IMR-90 (cell line): ENCODE data around the gene FARS2. TPM values are rescaled to one million over a fixed set of nuclear protein-coding genes. Genes with fewer than 3 reads are reported as not detected.

Experiments used
- ATAC-seq: fragments of 200-7000 bp; cut with Tn5 transposase; 2 replicates; pipeline ENCODE4 v1.9.1; 2020; ENCODE audit warnings: low read depth, mild to moderate bottlenecking, moderate library complexity
- BruUV-seq: library from RNA; stranded (reverse); fragments of 400-500 nt; replicated peaks from 2 replicates; lab custom pipeline; 2021; lab: Mats Ljungman, UMichigan
- CTCF ChIA-PET: fragments of 300-600 bp; formaldehyde crosslinking; extraction: SDS; loops from one replicate; lab custom pipeline; 2021; ENCODE audit warnings: antibody characterized with exemption; lab: Yijun Ruan, JAX
- POLR2A ChIA-PET: fragments of 300-600 bp; sonication (Branson Sonifier 250); formaldehyde crosslinking; loops from one replicate; lab custom pipeline; 2022; ENCODE audit warnings: antibody characterized with exemption; ENCODE audit not compliant: unreplicated experiment; lab: Charles Lee
- DNase-seq: peaks from one replicate; pipeline ENCODE4 v3.0.0; 2013
- H2AFZ ChIP-seq: replicated peaks from 2 replicates; pipeline ENCODE3; 2013; ENCODE audit warnings: low read length, mild to moderate bottlenecking; ENCODE audit not compliant: poor library complexity
- H2AK5ac ChIP-seq: 2 replicates; pipeline ENCODE4 v1.6.1; 2013; ENCODE audit warnings: low read depth, low read length, inconsistent platforms
- H2AK9ac ChIP-seq: replicated peaks from 2 replicates; pipeline ENCODE3; 2013; ENCODE audit warnings: mild to moderate bottlenecking, low read depth, low read length, moderate library complexity; ENCODE audit not compliant: poor library complexity
- H2BK120ac ChIP-seq: 2 replicates; pipeline ENCODE4 v1.6.1; 2013; ENCODE audit warnings: low read depth, low read length, inconsistent platforms
- H2BK15ac ChIP-seq: 3 replicates; pipeline ENCODE4 v1.6.1; 2013; ENCODE audit warnings: low read depth, low read length, inconsistent platforms
- H2BK20ac ChIP-seq: 2 replicates; pipeline ENCODE4 v1.6.1; 2013; ENCODE audit warnings: low read depth, mild to moderate bottlenecking, inconsistent platforms, low read length, moderate library complexity
- H2BK5ac ChIP-seq: 2 replicates; pipeline ENCODE4 v1.6.1; 2013; ENCODE audit warnings: mild to moderate bottlenecking, low read depth, low read length, inconsistent platforms; ENCODE audit not compliant: poor library complexity, severe bottlenecking
- H3K14ac ChIP-seq: replicated peaks from 2 replicates; pipeline ENCODE4 v1.6.1; 2013; ENCODE audit warnings: low read depth, low read length, inconsistent platforms
- H3K18ac ChIP-seq: 2 replicates; pipeline ENCODE4 v1.6.1; 2013; ENCODE audit warnings: low read depth, low read length, control low read depth
- H3K23ac ChIP-seq: 2 replicates; pipeline ENCODE4 v1.6.1; 2013; ENCODE audit warnings: low read depth, low read length, inconsistent platforms
- H3K27ac ChIP-seq: 2 replicates; pipeline ENCODE4 v1.5.1; 2013; ENCODE audit warnings: mild to moderate bottlenecking, control low read depth, low read length; ENCODE audit not compliant: insufficient read depth
- H3K27me3 ChIP-seq: 2 replicates; pipeline ENCODE4 v1.6.1; 2013; ENCODE audit warnings: low read length; ENCODE audit not compliant: control insufficient read depth, insufficient read depth
- H3K36me3 ChIP-seq: 2 replicates; pipeline ENCODE4 v1.6.1; 2013; ENCODE audit warnings: low read length, mixed read lengths; ENCODE audit not compliant: control insufficient read depth, insufficient read depth
- H3K4ac ChIP-seq: 2 replicates; pipeline ENCODE4 v1.6.1; 2013; ENCODE audit warnings: low read depth, low read length, inconsistent platforms
- H3K4me1 ChIP-seq: 2 replicates; pipeline ENCODE4 v1.6.1; 2013; ENCODE audit warnings: low read length, mixed read lengths; ENCODE audit not compliant: control insufficient read depth, insufficient read depth
- H3K4me2 ChIP-seq: 2 replicates; pipeline ENCODE4 v1.6.1; 2013; ENCODE audit warnings: low read depth, mild to moderate bottlenecking, control low read depth, low read length, moderate library complexity
- H3K4me3 ChIP-seq: 2 replicates; pipeline ENCODE4 v1.5.1; 2013; ENCODE audit warnings: low read depth, mild to moderate bottlenecking, control low read depth, low read length, moderate library complexity; ENCODE audit not compliant: insufficient read depth
- H3K56ac ChIP-seq: 2 replicates; pipeline ENCODE4 v1.6.1; 2013; ENCODE audit warnings: low read length, inconsistent platforms; ENCODE audit not compliant: insufficient read depth; ENCODE audit errors: extremely low read depth
- H3K79me1 ChIP-seq, 2 experiments: 2 replicates each; pipeline ENCODE4 v1.6.1; 2013; ENCODE audit warnings: low read length in 2 of 2, inconsistent platforms in 1 of 2, low read depth in 1 of 2
- H3K9ac ChIP-seq: 2 replicates; pipeline ENCODE4 v1.6.1; 2013; ENCODE audit warnings: low read depth, low read length, control low read depth
- H3K9me1 ChIP-seq: 2 replicates; pipeline ENCODE4 v1.6.1; 2013; ENCODE audit warnings: low read length, inconsistent platforms; ENCODE audit not compliant: insufficient read depth
- H3K9me3 ChIP-seq: 2 replicates; pipeline ENCODE4 v1.6.1; 2013; ENCODE audit warnings: low read length; ENCODE audit not compliant: control insufficient read depth, insufficient read depth
- H4K20me1 ChIP-seq: 2 replicates; pipeline ENCODE4 v1.6.1; 2013; ENCODE audit warnings: low read length, inconsistent platforms; ENCODE audit not compliant: insufficient read depth
- H4K5ac ChIP-seq: 2 replicates; pipeline ENCODE4 v1.6.1; 2013; ENCODE audit warnings: mild to moderate bottlenecking, low read depth, low read length, control low read depth
- H4K8ac ChIP-seq, 2 experiments: 2 replicates each; pipeline ENCODE4 v1.6.1; 2013; ENCODE audit warnings: low read depth in 2 of 2, low read length in 2 of 2, control low read depth in 1 of 2, inconsistent platforms in 1 of 2
- H4K91ac ChIP-seq: 2 replicates; pipeline ENCODE4 v1.6.1; 2013; ENCODE audit warnings: low read depth, low read length, inconsistent platforms; ENCODE audit not compliant: insufficient read depth
- BHLHE40 ChIP-seq: fragments of 150-350 bp; IDR thresholded peaks from 2 replicates; pipeline ENCODE4 v1.6.1; 2016; ENCODE audit warnings: mild to moderate bottlenecking, low read depth, low read length
- MAFK ChIP-seq: IDR thresholded peaks from 2 replicates; pipeline ENCODE4 v1.6.1; 2012; ENCODE audit warnings: low read depth, low read length, improper control_type of control experiment
- NFE2L2 ChIP-seq: fragments of 150-350 bp; IDR thresholded peaks from 2 replicates; pipeline ENCODE4 v1.6.1; 2016; ENCODE audit warnings: low read depth, mild to moderate bottlenecking, low read length
- RCOR1 ChIP-seq: IDR thresholded peaks from 2 replicates; pipeline ENCODE4 v1.6.1; 2012; ENCODE audit warnings: mild to moderate bottlenecking, low read length, improper control_type of control experiment; ENCODE audit not compliant: insufficient replicate concordance
- RFX5 ChIP-seq: IDR thresholded peaks from 2 replicates; pipeline ENCODE4 v1.8.0; 2012; ENCODE audit warnings: low read depth, mild to moderate bottlenecking, low read length, moderate library complexity
- SMC3 ChIP-seq: fragments of 150-350 bp; IDR thresholded peaks from 2 replicates; pipeline ENCODE4 v1.6.1; 2016; ENCODE audit warnings: low read depth, mild to moderate bottlenecking, antibody characterized with exemption, low read length, moderate library complexity
- WGBS, 2 experiments: methylation state at CpG; one replicate each; pipeline versions ENCODE4 v1.1.5 to v1.1.7; 2013; ENCODE audit warnings: missing lambda C conversion rate in 2 of 2; ENCODE audit not compliant: insufficient read length in 1 of 2; ENCODE audit errors: extremely low coverage in 2 of 2; 5-methylcytosine and 5-hydroxymethylcytosine counted together
- dilution Hi-C: fragments of 300-500 bp; cut with HindIII; formaldehyde crosslinking; loops from one replicate; pipeline ENCODE4 v1.14.3; 2018; ENCODE audit warnings: low sequenced_read_pairs; ENCODE audit not compliant: unreplicated experiment
- in situ Hi-C: fragments of 300-500 bp; cut with MboI; formaldehyde crosslinking; loops from 3 replicates; pipeline ENCODE4 v1.14.3; 2019; ENCODE audit warnings: low sequenced_read_pairs, inconsistent platforms, mixed read lengths
- intact Hi-C: fragments of 100-400 bp; cut with micrococcal nuclease; formaldehyde crosslinking; loops from 2 replicates; pipeline ENCODE4 v1.10.0; 2022
- polyA plus RNA-seq, 3 experiments: library from polyadenylated mRNA; depleted of rRNA; stranded (reverse); fragments of >200 nt; gene quantifications; 2 replicates each; pipeline ENCODE4 v1.2.3, GENCODE V29; 2012; ENCODE audit warnings: low replicate concordance in 1 of 3
- total RNA-seq: library from RNA; depleted of rRNA; stranded (reverse); fragments of >200 nt; gene quantifications from 2 replicates; pipeline ENCODE4 v1.2.3, GENCODE V29; 2012
- TF ChIP-seq, protein P1 (sequence below): fragments of 150-350 bp; IDR thresholded peaks from 2 replicates; pipeline ENCODE4 v1.6.1; 2016; ENCODE audit warnings: low read depth, mild to moderate bottlenecking, low read length, moderate library complexity, borderline replicate concordance
- TF ChIP-seq, protein P2 (sequence below): fragments of 150-350 bp; IDR thresholded peaks from 2 replicates; pipeline ENCODE4 v1.6.1; 2017; ENCODE audit warnings: mild to moderate bottlenecking, antibody characterized with exemption, low read length, low read depth

Gene FARS2
- total and polyA plus RNA-seq, 2 of the 4 experiments (the other 2 are of a cell fraction): 12.1 to 28.9 TPM

DNA sequence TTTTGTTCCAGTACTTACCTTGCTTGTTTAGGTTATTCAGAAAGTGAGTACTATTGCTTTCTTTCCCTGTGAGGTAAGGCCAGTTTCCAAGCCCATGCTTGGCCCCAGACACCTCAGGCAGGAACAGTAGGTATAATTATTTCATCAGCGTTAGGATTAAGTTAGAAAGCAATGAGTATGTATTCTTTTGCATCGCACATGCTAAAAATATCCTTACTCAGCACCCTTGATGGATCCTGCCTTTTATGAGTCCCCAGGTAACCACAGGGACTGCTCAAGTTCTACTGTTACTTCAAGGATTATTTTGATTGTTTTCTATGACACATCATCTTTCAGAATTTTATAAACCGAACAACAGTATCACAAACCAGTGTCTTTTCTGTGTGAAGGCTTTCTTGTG is 128.9 kb downstream of the FARS2 start:
- Histone ChIP-seq H2BK120ac (no peak overlapping the region), H3K27me3 (no peaks in the 10 kb centered on the region), H4K91ac (no peak overlapping the region), H3K18ac (no peak overlapping the region), H4K8ac (no peak overlapping the region), H3K79me1 (peaks cover 3 to 4% of the 10 kb centered on the region in 2 experiments; a peak in 2 of 4 replicates), H3K4me3 (no peak overlapping the region), H3K9me1 (peaks cover 2% of the 10 kb centered on the region), H3K56ac (no peak overlapping the region), H3K4ac (no peak overlapping the region), H3K27ac (no peak overlapping the region), H3K4me2 (no peak overlapping the region), H2BK15ac (no peak overlapping the region), H2AK9ac (no peak overlapping the region), H3K14ac (no peak overlapping the region), H3K36me3 (no peaks in the 10 kb centered on the region), H2AFZ (no peak overlapping the region), H2BK5ac (no peak overlapping the region), H3K23ac (no peak overlapping the region), H3K9ac (no peak overlapping the region), H2AK5ac (no peak overlapping the region), H2BK20ac (no peak overlapping the region), H3K9me3 (no peaks in the 10 kb centered on the region), H4K5ac (no peak overlapping the region), H3K4me1 (no peaks in the 10 kb centered on the region), H4K20me1 (no peaks in the 10 kb centered on the region; the same call in 1 of the 2 replicates)
- intact Hi-C loops: no loop called here
- POLR2A ChIA-PET: no interaction called here
- no TSS peak for BruUV-seq
- dilution Hi-C loops: no loop called here
- DNase-seq (no peak), ATAC-seq (no peak)
- in situ Hi-C loops: loop anchor here (5.0 kb wide), 1 partner anchor 248 kb away; no protein-coding TSS in a partner anchor
- WGBS, 2 experiments: no CpG with 5 or more reads among the region's 3 CpGs
- TF ChIP-seq RCOR1: no peak
- TF ChIP-seq RFX5: no peak
- no peak for TF ChIP-seq SMC3
- no peak for TF ChIP-seq NFE2L2
- TF ChIP-seq BHLHE40: no peak
- TF ChIP-seq, protein P1, sequence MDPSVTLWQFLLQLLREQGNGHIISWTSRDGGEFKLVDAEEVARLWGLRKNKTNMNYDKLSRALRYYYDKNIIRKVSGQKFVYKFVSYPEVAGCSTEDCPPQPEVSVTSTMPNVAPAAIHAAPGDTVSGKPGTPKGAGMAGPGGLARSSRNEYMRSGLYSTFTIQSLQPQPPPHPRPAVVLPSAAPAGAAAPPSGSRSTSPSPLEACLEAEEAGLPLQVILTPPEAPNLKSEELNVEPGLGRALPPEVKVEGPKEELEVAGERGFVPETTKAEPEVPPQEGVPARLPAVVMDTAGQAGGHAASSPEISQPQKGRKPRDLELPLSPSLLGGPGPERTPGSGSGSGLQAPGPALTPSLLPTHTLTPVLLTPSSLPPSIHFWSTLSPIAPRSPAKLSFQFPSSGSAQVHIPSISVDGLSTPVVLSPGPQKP: no peak
- TF ChIP-seq MAFK: peak; percentile 50
- TF ChIP-seq, protein P2, sequence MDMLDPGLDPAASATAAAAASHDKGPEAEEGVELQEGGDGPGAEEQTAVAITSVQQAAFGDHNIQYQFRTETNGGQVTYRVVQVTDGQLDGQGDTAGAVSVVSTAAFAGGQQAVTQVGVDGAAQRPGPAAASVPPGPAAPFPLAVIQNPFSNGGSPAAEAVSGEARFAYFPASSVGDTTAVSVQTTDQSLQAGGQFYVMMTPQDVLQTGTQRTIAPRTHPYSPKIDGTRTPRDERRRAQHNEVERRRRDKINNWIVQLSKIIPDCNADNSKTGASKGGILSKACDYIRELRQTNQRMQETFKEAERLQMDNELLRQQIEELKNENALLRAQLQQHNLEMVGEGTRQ: no peak
- CTCF ChIA-PET: interaction anchor here (3.0 kb wide), 1 partner anchor 247 kb away, joined by 10 read pairs; no protein-coding TSS in a partner anchor
